DLD1 (cell line): ENCODE measurements around the gene PLK5.
"Not testable (repeated sequence)": the region's sequence is repeated elsewhere in the genome, so short reads cannot be mapped to it uniquely, and the experiment has no call there.

Experiments used
- in situ Hi-C: cut with HindIII; loops from 2 replicates; pipeline ENCODE4 v1.10.0; 2017; ENCODE audit warnings: low sequenced_read_pairs

PLK5 gene

GRCh38 chr19:1491114-1491848 is 32.6 kb upstream of the PLK5 start, which contains the start of gene REEP6:
Gene REEP6 (plus strand): TSS chr19:1491181. CDS start chr19:1491270, 89 bp downstream.
- in situ Hi-C loops: no loop called here

GRCh38 chr19:1491849-1492170 is 32.1 kb upstream of the PLK5 start:
- in situ Hi-C loops: no loop called here

- in situ Hi-C loops: no loop called here
Observed at GRCh38 chr19:1492474-1493006, 31.3 kb upstream of the PLK5 start.

GRCh38 chr19:1494115-1494815 is 29.6 kb upstream of the PLK5 start:
- in situ Hi-C loops: no loop called here

GRCh38 chr19:1495051-1495798 is 28.7 kb upstream of the PLK5 start:
- in situ Hi-C loops: no loop called here

- in situ Hi-C loops: no loop called here
Observed at GRCh38 chr19:1495799-1496713, 27.8 kb upstream of the PLK5 start.

- in situ Hi-C loops: no loop called here
Observed at GRCh38 chr19:1496714-1497577, 26.9 kb upstream of the PLK5 start.

- in situ Hi-C loops: no loop called here
Observed at GRCh38 chr19:1497578-1498235, 26.2 kb upstream of the PLK5 start.

- in situ Hi-C loops: not testable (repeated sequence)
Observed at GRCh38 chr19:1499231-1499630, 24.6 kb upstream of the PLK5 start.

- in situ Hi-C loops: no loop called here
Observed at GRCh38 chr19:1501200-1501595, 22.7 kb upstream of the PLK5 start.

- in situ Hi-C loops: no loop called here
Observed at GRCh38 chr19:1502433-1503088, 21.3 kb upstream of the PLK5 start.

- in situ Hi-C loops: no loop called here
Observed at GRCh38 chr19:1503089-1503924, 20.6 kb upstream of the PLK5 start.

GRCh38 chr19:1503925-1504773 is 19.7 kb upstream of the PLK5 start:
- in situ Hi-C loops: no loop called here

GRCh38 chr19:1505012-1505411 is 18.9 kb upstream of the PLK5 start:
- in situ Hi-C loops: no loop called here

- in situ Hi-C loops: no loop called here
Observed at GRCh38 chr19:1505991-1506881, 17.6 kb upstream of the PLK5 start.

- in situ Hi-C loops: no loop called here
Observed at GRCh38 chr19:1507192-1507660, 16.7 kb upstream of the PLK5 start.
